ENCODE data around the gene CDK5.

CDK5 gene

DNA sequence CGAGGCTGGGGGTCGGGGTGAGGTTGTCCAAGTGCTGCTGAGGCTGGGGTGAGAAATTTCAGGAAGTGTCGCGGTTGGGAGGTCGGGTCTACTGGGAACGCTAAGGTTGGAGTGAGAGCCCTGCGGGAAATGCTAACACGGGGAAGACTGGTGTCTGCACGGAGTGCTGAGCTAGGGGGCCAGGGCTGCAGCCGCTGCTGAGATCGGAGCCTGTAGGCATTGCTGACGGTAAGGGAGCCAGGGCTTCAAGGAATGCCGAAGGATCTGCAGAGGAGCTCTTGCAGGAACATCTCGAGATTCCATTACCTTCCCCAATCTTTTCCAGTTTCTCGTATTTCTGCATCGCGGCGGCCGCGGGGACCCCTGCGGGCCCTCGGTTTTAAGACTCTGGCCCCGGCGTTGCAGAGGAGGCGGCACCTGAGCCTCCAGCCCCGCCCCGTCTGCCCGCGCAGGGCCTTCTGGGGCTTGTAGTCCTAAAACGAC lies at the start of gene CDK5:
TSS of gene CDK5 (minus strand) at position 392 of the 483 bp plus-strand sequence. CDS start at position 343, 49 bp downstream.
- DNase-seq (ENCODE audit: low spot score) = no peak

DNA sequence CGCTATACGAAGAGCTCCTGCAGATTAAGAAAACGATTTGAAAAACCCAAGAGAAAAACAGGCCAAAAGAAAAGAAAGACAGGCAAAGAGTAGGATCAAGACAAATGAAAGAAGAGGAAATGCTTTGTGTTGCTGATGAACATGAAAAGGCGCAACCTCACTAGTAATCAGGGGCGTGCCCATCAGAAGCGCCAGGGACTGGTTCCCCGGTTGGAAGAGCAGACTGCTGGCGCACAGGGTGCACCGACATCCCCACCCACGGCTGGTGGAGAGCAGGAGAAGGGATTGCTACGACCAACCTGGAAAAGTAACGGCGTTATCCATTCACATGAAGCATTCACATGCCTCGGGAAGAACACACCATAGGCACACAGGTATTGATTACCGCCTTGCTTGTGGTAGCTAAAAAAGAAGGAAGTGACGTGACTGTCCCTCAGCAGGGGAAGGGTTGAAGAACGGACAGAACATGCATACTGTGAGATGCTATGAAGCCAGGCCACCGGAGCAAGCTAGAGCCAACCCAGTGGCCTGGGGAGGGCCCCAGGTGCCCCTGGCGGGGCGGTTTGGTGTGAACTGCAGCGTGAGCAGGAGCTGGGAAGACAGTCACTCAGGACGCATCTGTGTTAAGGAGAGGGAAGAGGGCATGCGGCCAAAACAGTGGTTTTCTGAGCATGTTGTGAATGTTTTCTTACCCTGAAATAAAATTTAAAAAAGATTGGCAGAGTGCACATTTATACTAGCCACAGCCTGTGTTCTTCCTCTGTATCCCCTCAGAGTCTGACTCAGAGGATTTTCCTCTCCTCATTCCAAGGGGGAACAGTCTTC lies 46.9 kb upstream of the CDK5 start:
- DNase-seq (ENCODE audit: low spot score) = peak; percentile 52

DNA sequence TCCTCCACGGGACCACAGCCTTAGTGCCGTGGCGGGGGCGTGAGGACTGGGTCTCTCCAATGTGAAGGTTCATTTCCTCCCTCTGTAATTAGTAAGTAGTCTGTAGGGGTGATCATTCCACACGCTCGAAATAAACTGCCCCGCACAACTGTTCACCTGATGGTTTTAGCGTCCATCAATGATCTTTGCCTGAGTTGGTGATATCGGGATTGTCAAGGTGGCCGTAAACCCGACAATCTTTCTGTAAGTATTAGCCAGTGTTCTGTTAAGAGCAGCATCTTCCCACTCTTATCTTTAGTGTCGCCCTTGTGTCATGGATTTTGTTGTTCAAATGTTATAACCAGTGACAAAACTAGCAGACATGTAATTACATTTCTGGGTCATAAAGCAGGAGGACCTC lies 46.3 kb upstream of the CDK5 start:
- no peak for DNase-seq (ENCODE audit: low spot score)

DNA sequence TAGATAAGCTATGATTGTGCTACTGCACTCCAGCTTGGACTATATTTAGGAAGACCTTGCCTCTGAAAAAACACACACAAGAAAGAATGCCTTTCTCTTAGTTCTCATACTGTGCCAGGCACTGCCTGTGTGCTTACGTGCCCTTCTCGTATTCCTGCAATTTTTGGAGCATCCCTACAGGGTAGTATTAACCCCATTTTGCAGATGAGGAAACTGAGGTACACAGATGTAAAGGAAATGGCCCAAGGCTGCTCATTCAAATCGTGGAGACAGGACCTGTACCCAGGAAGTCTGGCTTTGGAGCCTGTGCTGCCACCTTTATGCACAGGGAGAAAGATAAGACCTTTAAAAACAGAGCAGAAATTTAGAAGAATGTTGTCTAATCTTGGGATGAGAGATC lies 45.3 kb upstream of the CDK5 start:
- DNase-seq (ENCODE audit: low spot score) = no peak

DNA sequence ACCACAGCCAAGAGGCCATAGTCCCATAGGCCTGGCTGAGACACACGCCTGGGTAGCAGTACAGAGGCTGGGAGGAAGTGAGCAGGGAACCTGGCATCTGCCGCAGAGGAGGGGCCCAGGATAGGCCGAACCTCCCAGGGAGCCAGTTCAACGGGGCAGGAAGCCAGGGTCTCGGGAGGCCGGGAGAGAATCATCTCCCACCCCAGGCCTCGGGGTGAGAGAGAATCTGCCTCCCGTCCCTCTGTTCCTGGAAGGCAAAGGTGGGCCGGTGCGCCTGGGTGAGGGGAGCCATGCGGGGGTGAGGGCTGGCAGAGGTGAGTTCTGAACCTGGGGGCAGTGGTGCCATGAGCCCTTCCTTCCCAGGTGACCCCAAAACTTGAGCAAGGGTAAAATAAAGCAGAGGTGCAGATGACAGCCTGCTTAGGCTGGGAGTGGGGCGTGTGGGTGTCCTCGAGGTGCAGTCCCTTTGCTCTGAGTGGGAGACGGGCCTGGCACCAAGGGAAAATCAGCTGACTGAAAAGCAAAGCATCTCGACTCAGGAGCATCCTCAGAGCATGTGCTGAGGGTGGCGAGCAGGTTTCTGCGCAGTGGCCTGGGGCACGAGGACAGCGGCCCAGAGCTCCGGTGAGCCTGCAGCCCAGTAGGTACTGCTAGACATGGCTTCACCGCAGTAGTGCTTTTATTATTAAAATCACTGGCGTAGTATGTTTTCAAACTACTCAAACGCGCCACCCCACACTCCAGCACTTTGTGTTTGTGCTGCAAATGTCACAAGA lies 44.1 kb upstream of the CDK5 start:
- no peak for DNase-seq (ENCODE audit: low spot score)

DNA sequence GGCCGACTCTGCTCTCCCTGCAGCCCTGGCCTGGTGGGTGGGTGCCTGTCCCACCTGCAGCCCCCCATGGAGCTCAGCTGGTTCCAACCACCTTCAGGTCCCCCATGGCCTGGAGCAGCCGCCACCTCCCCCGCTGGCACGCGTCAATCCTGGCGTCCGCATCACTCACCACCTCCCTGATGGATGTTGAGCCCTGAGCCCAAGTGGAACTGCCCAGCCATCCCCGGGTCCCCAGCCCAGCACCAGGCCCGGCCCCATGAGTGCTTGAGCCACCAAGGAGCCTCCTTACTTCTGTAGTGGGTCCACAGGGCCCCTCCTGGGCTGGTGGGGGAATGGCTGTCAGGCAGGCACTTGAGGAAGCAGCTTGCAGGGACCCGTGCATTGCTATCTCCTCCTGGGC lies 43.2 kb upstream of the CDK5 start:
- DNase-seq (ENCODE audit: low spot score) = no peak

DNA sequence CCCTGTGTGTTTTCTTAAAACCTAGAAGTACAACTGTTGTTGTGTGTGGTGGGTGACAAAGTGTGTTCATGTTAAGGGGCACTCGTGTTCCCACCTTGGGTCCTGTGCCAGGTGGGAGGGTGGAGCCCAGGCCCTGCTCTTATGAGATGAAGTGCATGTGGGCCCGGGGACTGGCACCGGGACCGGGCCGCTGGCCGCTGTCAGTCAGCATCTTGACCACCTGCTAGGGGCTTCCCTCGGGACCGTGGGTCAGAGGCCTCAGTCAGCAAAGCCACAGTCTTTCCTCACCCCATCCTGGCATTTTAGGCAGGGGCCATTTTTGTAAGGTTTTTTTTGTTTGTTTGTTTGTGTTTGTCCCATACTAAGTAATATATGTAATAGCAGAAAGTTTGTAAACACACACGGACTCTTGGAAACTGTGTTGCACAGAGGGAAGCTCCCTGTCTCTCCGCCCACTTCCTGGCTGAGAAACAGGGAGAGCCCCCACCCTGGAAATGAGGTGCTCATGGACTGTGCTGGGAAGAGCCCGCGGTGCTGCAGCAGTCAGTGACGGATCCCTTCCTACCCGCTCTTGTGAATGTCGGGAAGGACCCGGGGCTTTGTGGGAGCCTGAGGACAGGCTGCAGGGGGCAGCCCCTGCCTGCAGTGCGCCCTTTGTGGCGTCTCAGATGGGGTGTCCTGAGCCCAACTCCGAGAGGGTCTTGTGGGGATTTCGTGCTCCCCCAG lies 42.0 kb upstream of the CDK5 start:
- DNase-seq (ENCODE audit: low spot score) = no peak

DNA sequence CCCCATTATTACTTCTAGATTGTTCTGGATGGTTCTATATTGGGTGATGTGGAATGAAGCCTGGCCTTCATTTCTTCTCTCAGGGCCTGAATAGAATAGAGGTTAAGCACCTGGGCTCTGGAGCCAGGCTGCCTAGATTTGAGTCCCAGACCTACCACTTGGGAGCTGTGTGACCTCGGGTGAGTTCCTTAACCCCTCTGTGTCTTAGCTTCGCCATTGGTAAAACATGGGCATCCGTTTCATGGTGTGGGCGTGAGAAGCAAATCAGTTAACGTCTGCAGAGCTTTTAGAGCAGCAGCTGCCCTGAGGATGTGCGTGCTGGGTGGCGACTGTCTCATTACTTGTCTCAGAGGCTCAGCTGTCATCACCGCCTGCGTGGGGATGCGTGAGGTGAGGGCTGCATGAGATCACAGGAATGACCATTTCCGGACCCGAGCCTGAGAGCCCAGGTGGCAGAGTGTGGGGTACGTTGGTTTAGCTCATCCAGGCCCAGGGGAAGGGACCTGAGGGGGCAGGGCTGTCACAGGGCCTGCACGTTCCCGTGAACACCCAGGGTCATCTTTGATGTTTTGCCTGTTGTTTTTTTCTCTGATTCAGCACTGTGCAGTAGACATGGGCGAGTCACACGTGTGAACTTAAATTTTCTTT lies 38.3 kb upstream of the CDK5 start:
- DNase-seq (ENCODE audit: low spot score) = no peak

DNA sequence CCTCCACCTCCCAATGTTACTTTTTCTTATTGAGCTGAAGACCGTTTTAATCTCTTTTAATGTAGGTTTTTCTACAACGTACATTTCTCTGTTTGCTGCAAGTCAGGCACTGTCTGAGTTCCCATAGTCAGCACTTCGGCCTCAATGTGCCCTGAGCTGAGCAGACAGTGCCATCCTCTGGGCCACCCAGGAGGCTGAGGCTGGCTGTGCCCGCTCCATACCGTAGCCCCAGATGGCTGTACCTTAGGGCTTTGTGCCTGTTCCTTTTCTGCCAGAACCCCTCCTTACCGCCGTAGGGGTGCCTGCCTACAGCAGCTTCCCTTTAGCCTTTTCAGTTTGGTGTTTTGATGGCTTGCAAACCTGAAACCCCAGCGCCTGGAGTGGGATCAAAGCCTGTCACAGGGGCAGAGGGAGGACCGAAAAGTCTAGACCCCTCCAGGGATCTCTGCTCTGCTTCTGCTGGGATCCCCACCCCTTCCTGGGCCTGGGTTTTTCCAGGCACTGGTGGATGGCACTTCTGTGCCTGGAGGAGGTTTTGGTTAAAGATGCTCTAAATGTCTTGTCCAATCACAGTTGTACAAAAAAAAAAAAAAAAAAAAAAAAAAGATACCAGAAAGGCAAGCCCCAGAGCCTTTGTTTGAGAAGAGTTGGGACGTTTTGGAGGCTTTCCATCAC lies 37.6 kb upstream of the CDK5 start:
- no peak for DNase-seq (ENCODE audit: low spot score)

DNA sequence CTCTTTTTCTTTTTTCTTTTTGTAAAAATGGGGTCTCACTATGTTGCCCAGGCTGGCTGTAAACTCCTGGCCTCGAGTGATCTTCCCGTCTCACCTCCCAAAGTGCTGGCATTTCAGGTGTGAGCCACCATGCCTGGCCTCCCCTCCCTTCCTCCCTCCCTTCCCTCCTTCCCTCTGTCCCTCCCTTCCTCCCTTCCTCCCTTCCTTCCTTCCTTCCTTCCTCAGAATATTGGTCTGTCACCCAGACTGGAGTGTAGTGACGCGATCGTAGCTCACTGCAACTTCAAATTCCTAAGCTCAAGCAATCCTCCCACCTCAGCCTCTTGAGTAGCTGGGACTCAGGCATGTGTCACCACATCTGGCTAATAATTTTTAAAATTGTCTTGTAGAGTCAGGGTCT lies 37.0 kb upstream of the CDK5 start:
- DNase-seq (ENCODE audit: low spot score) = no peak

DNA sequence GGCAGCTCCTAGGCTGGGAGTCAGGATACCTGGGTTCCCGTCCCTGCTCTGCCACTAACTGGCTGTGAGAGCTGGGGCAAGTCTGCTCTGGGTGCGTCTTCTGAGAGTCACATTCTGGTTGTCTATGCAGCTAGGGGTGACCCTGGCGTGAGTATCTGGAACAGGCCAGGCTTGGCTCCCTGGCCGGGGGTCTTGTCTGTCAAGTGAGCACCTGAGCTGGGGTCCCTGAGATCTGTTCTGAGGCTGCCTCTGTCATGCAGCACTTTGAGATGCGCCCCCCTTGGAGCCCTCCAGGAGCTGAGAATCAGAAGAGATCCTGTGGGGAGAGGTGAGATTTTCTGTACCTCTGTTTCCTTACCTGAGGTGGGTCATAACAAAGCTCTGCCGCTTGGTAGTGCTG lies 36.1 kb upstream of the CDK5 start:
- no peak for DNase-seq (ENCODE audit: low spot score)

DNA sequence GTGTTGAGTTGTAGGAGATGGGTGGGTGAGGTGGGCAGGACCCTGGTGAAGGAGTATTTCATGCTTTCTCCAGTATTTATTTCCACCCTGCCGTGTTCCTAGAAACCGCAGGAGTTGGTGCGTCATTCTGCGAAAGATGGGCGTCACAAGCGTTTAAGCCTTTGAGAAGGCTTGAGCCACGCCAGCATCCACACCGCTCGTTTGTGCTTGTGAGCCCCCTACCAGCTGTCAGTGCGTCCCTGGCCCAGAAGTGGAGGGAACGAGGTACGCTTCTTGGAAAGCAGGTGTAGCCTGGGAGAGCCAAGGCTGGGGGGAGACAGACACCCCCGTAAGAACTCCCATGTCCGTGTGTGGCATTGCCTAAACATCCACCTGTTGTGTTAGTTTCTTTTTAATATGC lies 34.3 kb upstream of the CDK5 start:
- DNase-seq (ENCODE audit: low spot score) = no peak

DNA sequence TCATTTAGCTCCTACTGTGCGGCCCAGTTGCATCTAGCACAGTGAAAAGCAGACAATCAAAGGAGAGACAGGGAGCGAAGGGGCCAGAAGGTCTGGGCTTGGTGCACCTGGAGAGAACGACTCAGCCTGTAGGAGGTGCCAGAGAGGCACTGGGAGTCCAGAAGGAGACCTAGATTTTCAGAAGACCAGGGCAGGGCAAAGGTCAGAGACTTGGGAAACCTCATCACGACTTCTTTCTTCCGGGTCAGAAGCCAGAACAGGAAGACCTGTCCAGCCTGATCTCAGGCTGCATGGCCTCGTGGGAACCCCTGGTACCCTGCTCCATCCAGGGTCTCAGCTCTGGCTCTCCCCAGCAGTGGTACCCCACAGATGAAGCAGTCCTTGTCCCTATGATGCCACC lies 33.7 kb upstream of the CDK5 start:
- DNase-seq (ENCODE audit: low spot score) = peak; percentile 72

DNA sequence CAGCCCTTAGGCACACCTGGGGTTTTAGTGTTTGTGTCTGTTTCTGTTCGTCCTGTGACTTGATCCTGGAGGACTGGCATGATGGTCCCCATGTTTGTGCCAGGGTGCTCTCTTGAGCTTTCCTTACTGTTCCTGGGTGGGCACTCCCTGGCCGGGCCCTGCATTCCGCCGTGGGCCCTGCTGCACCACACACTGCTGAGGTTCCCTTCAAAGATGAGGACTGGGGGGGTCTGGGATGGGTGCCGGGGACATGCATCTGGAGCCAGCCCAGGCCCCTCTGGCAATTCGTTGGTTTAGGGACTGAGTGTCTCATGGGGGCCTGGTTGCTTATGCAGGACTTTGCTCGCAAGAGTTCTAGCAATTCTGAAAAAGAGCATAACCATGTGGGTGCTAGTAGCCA lies 33.3 kb upstream of the CDK5 start:
- DNase-seq (ENCODE audit: low spot score) = no peak

DNA sequence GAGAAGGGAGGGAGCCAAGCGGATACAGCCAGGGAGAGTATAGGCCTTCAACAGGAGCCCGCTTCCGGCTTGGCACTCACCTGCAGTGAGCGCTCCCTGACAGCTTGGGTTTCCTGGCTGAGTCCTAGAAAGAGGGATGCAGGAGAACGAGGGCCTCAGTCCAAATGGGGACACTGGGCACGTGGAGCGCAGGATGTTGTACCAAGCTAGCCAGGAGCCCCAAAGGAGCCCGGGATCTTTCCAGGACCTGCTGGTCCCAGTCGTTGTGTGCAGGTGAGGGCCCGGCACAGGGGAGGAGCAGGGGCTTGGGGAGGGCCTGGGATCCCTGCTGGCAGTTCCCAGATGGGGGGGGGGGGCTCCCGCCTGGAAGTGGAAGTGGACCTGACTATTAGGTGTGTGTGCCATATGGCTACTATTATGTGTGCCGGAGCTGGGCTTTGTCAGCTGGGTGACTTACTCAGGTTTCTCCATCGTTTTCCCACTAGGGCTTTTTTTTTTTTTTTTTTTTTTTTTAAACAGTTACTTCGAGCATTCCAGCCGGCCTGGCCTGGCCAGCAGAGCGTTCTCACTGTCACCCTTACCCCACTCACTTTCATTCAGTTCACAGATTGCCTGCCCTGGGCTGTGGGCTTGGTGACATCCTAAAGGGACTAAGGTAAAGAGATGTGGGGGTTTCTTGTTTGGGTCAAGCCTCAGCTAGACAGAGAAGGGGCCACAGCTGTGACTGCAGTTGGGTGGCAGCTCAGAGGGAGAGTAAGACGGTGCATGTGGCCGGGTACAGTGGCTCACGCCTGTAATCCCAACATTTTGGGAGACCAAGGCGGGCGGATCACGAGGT lies 32.4 kb upstream of the CDK5 start:
- DNase-seq (ENCODE audit: low spot score) = no peak

DNA sequence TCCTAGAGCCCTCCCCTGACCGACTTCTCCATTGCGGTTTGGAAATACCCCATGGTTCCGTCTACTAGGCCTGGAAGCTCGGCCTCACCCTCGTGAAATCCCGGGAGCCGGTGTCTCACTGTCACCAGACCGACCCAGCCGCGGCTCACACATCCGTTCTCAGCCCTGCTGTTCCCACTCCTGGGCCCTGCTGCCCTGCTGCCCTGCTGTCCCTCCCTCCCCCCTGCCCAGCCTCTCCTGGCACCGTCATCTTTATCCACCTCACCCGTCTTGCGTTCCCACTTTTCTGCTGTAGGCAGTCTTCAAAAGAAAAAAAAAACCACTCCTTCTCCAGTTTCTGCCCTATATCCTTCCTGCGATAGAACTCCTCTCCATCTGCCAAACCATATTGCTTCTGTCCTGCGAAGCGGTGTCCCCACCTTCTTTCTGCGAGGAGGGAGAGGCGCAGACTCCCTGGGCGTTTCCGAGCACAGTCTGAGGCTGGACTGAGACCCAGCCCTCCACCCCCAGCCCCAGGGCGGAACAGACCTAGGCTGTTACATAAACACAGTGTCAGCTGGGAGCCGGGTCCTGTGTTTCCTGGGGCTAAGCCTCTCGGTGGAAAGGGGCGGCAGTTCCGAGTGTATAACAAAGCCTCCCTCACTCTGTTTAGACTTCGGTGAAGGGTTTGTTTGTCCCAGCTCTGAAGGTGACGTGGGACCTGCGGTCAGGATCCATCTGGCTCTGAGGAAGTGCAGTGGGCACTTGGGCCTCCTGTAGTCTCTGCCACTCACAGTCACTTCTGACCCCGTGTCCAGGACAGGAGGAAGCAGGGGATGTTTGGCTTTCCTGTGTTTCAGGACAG lies 31.4 kb upstream of the CDK5 start:
- no peak for DNase-seq (ENCODE audit: low spot score)

DNA sequence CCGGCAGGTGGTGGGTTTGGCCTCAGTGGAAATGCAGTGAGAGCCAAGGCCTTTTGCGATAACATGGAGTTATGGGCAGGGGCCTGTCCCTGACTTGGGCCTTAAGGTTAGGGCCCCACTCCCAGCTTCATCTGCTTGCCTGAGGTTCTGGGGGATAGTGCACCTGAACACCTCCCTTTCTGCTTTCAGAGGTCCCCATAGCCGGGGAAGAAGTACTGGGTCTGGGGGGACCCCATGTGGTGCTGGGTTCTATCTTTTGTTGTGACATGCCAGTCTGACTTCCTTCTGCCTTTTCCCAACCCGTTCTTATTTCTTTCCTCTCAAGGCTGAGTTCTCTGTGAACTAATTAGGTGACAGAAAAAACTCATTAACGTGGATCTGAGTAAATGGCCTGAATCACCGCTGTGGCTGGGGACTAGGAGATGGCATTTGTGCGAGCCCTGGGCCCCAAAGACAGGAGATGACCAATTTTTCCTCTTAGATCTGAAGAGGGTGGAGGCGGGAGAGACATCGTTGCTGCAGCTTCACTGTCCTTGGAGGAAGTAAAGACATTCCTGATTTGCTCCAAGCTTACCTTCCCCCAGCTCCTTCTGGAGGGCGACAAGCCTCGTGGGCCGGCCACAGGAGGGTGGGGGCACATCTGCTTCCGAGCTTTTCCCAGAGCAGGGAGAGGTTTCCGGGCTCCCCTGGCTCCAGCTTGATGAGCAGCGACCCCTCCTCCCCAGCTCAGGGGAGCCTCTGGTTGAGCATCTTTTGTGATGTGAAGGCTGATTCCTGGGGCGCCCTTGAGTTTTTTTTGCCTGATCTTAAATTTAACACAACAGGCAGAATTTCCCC lies 30.5 kb upstream of the CDK5 start:
- DNase-seq (ENCODE audit: low spot score) = no peak

DNA sequence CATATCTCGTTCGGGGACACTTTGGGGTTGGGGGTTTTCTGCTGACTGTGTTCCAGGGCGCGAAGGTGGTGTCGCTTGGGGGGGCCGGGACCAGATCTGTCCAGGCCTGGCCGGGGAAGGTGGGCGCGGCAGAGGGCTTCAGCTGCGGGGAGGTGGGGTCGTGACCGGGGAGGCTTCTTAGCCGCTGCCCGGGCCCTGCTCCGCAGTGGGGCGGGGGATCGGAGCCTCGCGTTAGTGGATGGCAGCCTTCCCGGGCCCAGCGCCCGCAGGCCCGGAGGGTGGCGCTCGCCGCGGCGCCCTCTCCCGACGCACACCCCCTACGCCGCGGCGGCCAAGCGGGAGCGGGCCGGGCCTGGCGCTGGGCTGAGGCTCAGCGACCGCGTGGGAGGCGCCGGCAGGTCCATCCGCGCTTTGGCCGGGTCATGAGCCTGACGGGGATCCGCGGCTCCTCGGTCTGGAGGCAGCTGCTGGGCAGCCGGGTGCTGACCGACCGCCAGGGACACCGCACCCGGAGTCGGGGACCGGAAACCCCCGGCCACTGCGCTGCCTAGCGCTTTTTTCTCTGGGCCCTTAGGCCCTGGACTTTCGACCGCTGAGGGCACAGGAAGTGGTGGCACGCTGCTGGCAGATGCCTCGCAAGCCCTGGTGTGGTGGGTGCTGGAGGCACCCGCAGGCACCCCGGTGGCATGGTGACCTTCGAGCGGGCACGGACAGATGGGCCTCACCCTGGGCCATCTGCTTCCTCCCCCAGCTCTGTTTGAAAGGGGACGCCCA lies 29.7 kb upstream of the CDK5 start:
- peak; percentile 53 for DNase-seq (ENCODE audit: low spot score)
